Activated CD4-positive, alpha-beta T cell treated with anti-CD3 and anti-CD28 coated beads for 4 hours (primary cell): ENCODE data around the gene JPT1.
A peak's percentile ranks its signal among the peaks of the same experiment; 100 is the strongest.
"Not testable (repeated sequence)": the region's sequence is repeated elsewhere in the genome, so short reads cannot be mapped to it uniquely, and the experiment has no call there.

ENCODE experiments used
- DNase-seq, 2 donors: peaks; one replicate each; pipeline ENCODE4 v3.0.0-alpha.2; 2020

Gene JPT1, protein sequence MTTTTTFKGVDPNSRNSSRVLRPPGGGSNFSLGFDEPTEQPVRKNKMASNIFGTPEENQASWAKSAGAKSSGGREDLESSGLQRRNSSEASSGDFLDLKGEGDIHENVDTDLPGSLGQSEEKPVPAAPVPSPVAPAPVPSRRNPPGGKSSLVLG

DNA sequence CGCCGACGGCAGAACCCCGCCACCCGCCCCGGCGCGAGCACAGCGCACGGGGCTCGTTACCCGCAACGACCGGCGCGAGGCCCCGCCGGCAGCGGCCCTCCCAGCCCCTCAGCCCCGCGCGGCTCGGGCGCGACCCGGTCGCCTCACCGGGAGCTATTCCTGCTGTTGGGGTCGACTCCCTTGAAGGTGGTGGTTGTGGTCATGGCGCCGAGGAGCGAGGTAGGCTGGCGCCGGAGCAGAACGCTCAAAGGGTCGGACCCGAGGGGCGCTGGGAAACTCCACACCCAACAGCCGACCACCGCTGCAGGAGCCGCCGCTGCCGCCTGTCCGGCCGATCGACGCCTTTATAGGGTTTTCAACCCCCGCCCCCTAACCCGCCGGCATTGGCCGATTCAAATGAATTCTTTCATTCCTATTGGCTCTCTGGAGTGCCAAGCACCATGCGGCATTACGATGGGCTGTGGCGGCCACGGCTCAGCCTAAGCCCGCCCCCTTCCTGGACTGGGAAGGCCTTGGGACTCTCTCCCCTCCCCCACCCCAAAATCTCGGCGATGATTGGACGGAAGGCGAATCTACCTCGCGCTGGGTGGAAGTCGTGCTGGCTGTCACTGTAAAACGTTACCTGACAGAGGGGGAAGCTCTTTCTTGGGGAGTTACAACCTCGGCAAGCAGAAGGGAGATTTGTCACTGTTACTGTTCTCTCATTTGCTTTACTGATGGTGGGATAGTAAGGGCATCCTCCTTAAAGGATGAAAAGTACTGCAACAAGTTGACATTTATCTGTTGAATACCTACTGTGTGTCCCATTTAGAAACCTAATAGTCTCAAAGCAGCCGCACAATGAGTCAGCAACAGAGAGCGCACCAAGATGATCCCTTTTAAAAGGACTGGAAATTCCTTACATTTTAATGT, at the start of gene JPT1:
Gene JPT1 (minus strand): TSS at position 318 of the 912 bp plus-strand sequence. CDS start 115 bp downstream, at position 203.
- DNase-seq: peak; percentile 98 to 99

DNA sequence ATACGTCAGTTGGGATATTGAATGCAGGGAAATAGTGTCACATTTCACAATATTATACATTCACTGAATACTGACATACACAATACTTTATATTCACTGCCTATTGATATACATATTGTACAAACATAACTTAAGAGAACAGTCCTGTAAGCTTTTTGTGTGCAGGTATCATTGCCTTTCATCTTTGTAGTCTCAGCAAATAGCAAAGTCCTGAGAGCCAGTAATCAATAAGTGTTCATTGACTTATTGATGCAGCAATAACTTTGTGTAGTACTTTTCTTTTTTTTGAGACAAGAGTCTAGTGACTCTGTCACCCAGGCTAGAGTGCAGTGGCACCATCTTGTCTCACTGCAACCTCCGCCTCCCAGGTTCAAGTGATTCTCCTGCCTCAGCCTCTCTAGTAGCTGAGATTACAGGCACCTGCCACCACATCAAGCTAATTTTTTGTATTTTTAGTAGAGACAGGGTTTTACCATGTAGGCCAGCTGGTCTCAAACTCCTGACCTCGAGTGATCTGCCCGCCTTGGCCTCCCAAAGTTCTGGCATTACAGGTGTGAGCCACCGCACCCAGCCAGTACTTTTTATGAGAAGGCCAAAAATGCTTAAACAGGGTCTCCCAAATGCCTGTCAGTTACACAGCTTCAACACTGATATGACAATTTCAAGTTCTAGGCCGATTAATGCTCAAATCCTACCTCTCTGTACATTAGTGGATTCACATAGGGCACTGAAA, 45.7 kb upstream of the JPT1 start:
- no peak for DNase-seq

DNA sequence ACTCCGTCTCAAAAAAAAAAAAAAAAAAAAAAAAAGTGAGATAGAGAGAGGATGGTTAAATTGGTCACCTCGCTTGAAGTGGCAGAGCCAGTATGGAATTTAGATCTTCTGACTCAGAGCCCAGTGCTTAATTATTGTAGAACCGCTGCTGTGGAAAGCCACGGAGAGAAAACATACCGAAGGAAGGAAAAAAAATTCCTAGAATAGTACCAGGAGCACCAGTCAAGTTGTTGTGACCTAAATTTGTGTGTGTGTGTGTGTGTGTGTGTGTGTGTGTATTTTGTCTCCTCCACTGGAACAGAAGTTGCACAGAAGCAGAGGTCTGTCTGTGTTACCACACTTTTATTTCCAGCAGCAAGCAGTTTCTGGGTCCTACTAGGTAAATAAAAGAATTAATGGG, 40.6 kb upstream of the JPT1 start:
- DNase-seq: no peak

DNA sequence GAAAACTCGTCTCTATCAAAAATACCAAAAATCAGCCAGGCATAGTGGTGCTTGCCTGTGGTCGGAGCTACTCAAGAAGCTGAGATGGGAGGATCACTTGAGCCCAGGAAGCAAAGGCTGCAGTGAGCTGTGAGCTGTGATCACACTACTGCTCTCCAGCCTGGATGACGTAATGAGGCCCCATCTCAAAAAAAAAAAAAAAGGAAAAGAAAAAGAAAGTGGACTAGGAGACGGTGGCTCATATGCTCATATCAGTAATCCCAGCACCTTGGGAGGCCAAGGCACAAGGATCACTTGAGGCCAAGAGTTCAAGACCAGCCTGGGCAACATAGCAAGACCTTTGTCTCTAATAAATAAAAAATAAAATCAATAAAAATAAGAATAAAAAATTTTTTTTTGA, 37.3 kb upstream of the JPT1 start:
- no peak for DNase-seq

DNA sequence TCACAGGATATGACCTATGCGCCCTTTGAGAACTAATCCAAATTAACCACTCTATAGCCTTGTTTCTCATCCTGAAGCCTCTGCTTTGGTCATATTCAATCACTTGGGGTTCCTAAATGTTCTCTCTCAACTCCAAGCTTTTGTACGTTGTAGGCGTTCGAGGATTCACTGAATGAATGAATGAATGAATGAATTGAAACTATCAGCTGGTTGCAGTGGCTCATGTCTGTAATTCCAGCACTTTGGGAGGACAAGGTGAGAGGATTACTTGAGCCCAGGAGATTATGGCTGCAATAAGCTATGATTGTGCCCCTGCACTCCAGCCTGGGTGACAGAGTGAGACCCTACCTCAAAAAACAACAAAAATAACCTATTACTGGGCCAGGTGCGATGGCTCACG, 34.3 kb upstream of the JPT1 start:
- no peak for DNase-seq

DNA sequence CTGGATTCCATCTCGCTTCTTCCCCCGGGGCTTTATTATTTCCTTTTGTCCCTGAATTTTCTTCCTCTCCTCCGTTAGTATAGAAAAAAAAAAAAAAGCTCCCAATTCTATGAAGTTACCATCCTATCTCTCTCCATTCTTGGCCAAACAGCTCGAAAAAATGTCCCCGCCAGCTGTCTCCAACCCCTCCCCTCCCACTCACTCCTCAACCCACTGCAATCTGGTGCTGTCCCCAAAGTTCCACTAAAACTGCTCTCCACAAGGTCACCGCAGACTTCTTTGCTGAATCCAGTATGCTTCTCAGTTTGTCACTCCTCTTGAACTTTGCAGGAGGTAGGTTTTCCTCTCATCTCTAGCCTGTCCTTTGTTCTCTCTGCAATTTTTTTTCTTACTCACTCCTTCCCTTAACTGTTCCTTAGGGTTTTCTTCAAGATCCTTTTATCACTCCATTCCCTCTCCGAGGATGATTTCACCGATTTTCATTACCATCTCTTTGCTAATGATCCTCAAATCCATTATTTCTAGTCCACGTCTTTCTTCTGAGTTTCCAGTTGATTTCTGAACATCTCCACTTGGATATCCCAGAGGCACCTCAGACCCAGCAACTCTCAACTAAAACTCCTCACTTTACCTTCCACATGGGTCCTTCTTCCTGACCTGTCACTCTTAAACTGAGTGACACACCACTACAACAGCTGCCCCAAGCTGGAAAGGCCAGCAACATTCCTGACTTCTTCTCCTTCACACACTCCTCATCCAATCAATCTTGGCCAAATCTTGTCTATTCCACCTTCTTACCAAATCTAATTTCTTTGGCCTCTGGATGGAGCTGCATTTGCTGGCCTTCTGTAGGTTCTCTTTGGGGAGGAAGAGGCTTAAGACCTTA, 29.9 kb upstream of the JPT1 start:
- DNase-seq: no peak

DNA sequence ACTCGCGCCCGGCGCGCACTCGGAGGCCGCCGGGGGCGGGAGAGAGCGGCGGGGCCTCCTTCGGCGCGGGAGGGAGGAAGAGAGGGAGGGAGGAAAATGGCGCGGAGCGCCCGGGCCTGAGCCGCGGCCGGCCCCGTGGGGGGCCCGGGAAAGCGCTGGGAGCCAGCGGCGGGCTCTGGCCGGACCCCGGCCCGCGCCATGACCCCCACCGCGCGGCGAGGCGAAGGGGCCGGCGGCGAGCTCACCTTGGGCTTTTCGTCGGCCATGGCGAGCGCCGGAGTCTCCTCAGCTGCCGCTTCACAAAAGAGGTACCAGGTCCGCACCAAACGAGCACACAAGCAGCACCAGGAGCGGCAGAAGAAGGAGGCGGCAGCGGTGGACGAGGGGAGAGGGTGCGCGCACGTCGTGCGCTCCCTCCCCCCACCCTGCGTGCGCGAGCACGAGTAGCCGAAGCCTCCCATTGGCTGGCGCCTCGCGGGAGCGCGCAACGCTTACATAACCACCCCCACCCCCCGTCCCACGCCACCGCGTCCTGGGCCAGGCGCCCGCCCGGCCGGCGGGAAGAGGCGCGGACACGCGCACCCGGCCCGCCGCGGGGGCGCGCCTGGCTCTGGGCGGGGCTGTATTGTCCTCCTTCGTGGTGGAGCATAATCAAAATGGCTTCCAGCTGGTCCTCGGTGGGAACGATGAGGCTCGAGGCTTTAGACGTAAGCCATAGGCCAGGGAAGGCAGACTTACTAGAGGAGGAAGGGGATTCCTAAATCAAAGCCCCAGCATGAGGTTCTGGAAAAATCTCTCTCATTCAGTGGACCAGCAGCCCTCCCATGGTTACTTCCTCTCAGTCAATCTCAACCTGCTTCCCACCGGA, 28.5 kb upstream of the JPT1 start, which contains the start of gene SUMO2:
Gene SUMO2 (minus strand): TSS at position 391 of the 868 bp plus-strand sequence. CDS start 125 bp downstream, at position 266.
- DNase-seq: peak; percentile 95 to 96

DNA sequence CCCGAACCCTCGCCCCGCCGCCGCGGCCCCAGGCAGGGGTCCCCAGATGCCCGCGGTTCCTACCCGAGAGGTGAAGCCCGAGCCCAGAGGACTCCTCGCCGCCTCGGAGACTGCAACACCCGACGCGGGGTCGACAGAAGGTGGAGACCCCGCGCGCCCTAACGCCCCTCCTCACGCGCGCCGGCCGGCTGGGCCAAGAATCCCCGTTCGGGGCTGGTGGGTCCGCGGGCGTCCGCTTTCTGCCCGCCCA, 27.9 kb upstream of the JPT1 start:
- no peak for DNase-seq

DNA sequence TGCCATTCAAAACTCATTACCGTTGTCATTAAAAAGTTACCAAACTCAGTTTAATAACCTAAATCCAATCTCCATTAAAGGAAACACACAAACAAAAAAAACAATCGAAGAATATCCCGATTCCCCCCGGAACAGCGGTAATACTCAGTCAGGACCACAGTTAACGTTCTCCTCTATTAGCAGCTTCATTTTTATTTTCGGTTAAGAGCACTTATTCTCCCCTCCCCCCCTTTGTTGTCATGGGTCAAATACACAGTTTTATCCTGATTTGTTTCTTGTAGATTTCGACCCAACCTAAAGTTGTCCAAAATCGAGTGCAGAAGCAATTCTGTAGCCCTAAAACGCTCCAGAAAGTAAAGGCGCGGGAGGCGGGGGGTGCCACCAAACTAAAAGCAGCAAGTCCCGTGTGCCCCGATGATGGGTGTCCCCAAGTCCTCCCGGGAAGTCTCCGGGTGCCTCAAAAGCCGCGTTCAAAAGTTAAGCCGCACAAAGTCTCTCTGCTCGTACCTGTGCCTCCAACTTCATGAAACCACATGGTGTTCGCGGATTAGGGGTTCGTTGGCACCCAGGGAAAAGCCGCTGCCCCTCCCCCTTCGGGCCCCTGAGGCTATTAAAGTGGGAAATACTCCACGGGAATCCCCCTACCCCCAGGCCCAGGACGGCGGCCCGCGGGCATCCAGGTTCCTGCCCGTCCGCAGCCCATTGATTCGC, 27.5 kb upstream of the JPT1 start:
- DNase-seq: peak; percentile 29 to 42

DNA sequence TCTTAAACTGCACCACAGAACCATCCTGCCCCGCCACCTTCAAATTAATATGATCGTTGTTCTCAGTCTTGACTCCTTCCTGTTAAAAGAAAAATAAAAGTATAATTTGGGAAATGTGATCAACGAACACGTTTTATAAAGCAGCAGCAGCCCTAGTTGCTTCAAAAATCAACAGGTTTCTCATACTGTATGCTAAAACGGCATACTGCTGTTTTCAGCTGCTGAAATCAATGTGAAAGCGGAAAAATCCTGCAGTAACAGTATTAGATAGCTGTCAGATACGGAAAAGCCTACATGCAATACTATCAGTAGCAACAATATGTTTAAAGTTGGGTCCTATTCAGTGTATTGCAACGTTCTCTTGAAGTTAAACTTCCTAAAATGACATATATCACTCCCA, 26.8 kb upstream of the JPT1 start:
- DNase-seq: no peak

DNA sequence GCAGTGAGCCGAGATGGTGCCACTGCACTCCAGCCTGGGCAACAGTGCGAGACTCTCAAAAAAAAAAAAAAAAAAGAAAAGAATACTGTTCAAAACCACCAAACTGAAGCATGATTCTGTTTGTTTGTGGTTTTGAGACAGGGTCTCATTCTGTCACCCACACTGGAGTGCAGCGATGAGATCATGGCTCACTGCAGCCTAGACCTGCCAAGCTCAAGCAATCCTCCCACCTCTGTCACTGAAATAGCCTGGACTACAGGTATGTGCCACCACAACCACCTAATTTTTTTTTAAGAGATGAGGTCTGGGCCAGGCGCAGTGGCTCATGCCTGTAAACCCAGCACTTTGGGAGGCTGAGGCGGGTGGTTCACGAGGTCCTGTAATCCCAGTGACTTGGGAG, 24.1 kb upstream of the JPT1 start:
- no peak for DNase-seq

DNA sequence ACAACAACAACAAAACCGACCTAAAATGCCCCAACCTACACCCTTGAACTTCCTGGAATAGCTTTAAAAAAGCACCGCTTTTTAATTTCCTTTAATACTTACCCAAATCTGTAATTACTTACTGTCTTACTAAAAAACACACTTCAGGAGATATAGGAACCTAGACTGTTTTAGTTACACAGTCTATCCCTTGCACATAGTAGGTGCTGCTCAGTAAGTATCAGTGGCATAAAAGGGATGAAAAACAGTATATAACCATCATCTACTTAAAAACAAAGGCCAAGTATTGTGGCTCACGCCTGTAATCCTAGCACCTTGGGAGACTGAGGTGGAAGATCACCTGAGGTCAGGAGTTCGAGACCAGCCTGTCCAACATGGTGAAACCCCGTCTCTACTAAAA, 22.3 kb upstream of the JPT1 start:
- DNase-seq: no peak

DNA sequence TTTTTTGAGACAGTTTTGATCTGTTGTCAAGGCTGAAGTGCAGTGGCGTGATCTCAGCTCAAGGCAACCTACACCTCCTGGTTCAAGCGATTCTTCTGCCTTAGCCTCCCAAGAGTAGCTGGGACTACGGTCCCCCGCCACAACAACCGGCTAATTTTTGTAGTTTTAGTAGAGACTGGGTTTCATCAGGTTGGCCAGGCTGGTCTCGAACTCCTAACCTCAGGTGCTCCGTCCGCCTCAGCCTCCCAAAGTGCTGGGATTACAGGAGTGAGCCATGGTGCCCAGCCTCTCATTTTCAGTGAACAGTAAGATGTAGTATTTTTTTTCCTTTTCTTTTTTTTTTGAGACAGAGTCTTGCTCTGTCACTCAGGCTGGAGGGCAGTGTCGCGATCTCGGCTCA, 20.7 kb upstream of the JPT1 start:
- DNase-seq: no peak

DNA sequence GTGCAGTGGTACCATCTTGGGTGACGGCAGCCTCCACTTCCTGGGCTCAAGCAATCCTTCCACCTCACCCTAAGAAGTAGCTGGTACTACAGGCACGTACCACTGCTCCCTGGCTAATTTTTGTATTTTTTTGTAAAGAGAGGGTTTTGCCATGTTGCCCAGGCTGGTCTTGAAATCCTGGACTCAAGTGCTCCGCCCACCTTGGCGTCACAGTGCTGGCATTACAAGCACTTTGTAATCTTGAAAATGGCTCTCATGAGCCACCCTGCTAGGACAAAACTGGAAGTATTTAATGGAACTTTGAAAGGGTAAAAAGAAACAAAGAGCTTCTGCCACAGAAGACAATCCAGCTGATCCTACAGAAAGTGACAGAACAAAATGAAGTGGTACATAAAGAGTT, 19.2 kb upstream of the JPT1 start:
- DNase-seq: no peak

DNA sequence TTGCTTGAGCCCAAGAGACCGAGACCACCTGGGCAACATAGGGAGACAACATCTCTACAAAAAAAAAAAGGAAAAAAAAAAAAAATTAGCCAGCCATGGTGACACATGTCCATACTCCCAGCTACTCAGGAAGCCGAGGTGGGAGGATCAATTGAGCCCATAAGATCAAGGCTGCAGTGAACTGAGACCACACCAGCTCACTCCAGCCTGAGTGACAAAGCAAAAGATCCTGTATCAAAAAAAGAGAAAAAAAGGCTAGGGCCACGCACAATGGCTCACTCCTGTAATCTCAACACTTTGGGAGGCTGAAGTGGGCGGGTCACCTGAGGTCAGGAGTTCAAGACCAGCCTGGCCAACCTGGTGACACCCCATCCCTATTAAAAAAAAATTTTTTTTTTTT, 14.7 kb upstream of the JPT1 start:
- DNase-seq: no peak

DNA sequence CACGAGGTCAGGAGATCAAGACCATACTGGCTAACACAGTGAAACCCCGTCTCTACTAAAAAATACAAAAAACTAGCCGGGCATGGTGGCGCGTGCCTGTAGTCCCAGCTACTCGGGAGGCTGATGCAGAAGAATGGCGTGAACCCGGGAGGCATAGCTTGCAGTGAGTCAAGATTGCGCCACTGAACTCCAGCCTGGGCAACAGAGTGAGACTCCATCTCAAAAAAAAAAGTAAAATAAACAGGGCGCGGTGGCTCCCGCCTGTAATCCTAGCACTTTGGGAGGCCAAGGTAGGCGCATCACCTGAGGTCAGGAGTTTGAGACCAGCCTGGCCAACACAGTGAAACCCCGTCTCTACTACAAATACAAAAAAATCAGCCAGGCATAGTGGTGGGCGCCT, 10.3 kb upstream of the JPT1 start:
- DNase-seq: not testable (repeated sequence)

DNA sequence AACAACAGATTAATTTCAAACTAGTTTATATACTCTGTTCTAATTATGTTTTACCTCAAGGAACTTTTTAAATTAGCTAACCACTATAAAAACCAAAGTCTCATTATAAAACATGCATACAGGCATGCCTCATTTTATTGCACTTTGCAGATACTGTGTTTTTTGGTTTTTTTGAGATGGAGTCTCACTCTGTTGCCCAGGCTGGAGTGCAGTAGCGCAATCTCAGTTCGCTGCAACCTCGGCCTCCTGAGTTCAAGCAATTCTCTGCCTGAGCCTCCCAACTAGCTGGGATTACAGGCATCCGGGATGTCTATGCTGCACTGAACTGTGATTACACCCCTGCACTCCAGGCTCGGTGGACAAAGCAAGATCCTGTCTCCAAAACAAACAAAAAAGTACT, 8.8 kb upstream of the JPT1 start:
- DNase-seq: no peak

DNA sequence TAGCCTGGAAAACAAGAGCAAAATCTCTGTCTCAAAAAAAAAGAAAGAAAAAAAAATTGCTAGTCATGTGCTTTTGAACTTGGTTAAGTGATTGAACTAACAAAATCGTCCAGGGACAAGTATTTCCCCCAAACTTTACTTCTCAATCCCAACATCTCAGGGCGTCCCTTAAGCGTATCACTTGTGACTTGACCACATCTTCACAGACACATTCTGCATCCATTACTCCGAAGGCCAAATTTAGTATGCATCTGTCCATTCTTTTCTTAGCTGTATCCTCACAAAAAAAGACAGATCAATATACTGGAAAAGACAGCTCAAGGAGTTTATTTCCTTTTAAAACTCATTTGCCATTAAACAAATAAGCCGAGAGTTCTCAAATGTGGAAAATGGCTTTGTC, 5.9 kb upstream of the JPT1 start:
- DNase-seq: no peak

DNA sequence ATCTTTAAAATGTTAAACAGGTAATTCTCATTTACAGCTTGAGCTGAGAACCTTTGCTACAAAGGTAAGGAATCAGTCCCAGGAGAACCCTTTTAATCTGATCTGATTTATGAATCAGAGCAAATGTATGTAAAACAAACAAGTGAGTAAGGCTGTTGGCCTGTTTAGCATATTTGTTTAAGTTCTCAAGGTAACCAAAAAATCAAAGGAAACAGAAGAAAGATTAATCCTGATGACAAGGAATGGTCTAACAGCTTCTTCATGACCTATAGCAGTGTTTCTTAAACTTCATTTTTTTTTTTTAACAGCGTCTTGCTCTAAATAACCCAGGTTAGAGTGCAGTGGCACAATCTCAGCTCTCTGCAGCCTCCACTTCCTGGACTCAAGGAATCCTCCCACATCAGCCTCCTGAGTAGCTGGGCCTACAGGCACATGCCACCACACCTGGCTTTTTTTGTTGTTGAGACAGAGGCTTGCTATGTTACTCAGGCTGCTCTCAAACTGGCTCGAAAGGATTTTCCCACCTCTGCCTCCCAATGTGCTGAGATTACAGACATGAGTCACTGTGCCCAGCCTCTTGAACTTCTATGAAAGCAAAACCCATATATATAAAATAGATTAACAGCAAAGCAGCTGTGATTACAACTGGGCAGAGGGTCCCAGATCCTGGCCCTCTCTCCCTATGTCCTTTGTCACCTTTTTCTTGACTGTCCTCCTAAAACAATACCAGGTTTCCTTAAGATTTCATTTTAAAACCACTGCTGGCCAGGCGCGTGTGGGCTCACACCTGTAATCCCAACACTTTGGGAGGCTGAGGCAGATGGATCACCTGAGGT, 5.1 kb upstream of the JPT1 start:
- no peak for DNase-seq

DNA sequence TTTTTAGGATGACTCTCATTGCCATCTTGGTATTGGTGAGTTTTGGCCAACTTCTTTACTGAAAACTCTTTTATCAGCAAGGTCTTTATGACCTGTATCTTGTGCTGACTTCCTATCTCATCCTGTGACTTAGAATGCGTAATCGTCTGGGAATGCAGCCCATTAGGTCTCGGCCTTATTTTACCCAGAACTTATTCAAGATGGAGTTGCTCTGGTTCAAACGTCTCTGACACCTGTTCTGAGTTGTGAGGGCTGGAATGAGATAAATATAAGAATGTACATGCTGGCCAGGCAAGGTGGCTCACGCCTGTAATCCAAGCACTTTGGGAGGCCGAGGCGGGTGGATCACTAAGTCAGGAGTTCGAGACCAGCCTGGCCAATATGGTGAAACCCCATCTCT, 4.2 kb upstream of the JPT1 start:
- DNase-seq: not testable (repeated sequence)
